Activated CD4-positive, alpha-beta T cell treated with anti-CD3 and anti-CD28 coated beads, Interleukin-2, amount 50 U/mL, for 24 hours (primary cell): Measurements from ENCODE around the gene GPX3.

Experiments
- DNase-seq, 2 donors: peaks; one replicate each; pipeline ENCODE4 v3.0.0-alpha.2; 2020; ENCODE audit warnings: low read depth in 1 of 2, low spot score in 1 of 2

GPX3 gene

GRCh38 chr5:151012862-151013261, 7.5 kb upstream of the GPX3 start:
- no peak for DNase-seq

GRCh38 chr5:151014680-151015343, 5.6 kb upstream of the GPX3 start:
- no peak for DNase-seq

DNA sequence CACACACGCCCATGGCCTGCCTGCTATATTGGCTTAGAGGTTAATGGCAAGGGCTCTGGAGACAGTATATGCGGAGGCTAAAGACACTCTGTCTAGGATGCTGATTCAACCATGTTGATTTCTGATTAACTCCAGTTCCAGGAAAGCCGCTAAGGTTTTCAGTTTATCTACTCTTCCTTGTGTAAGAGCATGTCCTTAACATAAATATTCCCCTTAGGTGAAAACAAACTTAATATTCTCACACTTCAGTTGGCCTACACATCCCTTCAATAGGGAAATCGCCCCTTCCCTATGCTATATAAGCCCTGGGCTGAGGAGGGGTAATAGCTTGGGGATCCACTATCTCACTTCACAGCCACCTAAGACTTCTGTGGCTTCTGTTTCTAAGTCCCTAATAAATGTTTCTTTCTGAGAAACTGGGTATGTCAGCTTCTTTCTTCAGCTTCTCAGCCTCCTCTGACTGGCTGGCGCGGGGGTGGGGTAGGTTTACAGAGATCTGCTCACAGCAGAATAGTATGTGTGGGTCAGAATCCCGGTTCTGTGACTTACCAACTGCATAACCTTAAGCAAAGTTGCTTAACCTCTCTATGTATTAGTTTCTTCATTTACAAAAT, 4.3 kb upstream of the GPX3 start:
- no peak for DNase-seq

- no peak for DNase-seq
Observed at GRCh38 chr5:151016700-151017099, 3.7 kb upstream of the GPX3 start.

DNA sequence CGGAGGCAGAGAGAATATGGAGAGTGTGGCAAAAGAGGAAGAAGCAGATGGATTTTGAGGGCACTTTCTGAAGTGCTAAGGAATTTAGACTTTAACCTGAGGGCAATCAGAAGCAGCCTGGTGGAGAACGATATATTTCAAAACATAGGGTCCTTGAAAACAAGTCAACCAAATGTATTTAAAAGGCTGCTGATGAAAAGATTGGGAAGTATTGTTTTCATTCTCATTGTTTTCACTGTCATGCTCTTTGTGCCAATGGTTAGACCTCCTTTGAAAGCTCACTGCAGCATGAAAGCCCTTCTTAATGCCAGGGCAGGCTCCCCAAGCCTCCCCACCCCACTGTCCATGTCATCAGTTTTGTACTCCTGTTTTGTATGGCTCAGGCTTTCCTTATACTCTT, 2.5 kb upstream of the GPX3 start:
- DNase-seq: no peak

GRCh38 chr5:151018846-151019245, 1.5 kb upstream of the GPX3 start:
- no peak for DNase-seq

DNA sequence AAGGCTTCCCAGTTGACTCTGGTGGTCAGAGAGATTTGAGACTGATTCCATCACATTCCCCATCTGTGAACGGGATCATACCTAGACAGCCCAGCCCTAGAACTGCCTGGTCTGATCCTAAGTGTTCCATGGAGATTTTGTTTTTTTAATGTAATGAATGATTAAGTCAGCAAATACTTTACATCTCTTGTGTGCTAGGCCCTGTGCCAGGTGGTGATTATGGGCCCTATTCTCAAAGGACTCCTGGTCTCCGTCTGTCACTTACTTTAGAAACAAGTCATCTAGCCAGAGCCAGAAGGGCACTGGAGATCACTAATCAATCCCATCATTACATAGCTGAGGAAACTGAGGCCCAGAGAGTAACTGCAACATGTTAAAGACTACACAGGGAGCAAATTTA, 1.1 kb upstream of the GPX3 start:
- no peak for DNase-seq

DNA sequence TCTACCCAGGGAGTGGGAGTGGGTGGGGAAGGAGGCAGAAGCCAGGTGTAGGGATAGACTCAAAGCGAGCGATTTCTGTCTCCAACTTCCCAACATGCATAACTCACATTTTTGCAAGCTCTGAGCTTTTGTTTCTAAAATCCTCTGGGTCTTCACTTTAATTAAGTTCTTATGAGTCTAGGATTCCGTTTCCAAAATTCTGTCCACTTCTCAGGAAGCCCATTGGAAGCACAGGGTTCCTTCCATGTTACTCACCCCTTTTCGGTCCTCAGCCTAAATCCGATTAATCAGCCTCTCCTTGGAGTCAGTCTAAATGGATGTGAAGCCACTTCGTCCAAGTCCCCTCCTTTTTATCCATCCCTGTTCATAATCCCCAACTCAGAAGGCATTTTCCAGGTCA, 1.4 kb downstream of the GPX3 start:
- DNase-seq: no peak

GRCh38 chr5:151022511-151023018, 2.2 kb downstream of the GPX3 start:
- DNase-seq: no peak

- no peak for DNase-seq
Observed at GRCh38 chr5:151023047-151023615, 2.7 kb downstream of the GPX3 start.

DNA sequence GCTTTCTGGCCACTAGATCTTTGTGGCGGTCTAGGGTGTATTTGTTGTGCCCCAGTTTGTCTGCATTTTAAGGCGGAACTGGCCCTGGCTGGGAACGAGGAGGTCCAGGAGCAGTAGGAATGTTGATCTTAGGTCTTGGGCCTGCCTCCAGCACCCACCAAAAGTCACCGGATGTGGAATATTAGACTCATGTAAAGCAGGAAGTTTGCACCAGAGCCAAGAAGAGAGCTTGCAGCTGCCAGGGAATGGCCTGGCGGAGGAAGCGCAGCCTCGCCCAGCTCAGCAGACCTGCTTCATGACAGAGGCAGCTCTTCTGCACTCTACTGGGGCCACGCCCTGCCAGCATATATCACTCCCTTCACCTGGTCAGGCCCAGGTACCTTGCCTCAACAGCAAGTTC, 3.3 kb downstream of the GPX3 start:
- DNase-seq: no peak

DNA sequence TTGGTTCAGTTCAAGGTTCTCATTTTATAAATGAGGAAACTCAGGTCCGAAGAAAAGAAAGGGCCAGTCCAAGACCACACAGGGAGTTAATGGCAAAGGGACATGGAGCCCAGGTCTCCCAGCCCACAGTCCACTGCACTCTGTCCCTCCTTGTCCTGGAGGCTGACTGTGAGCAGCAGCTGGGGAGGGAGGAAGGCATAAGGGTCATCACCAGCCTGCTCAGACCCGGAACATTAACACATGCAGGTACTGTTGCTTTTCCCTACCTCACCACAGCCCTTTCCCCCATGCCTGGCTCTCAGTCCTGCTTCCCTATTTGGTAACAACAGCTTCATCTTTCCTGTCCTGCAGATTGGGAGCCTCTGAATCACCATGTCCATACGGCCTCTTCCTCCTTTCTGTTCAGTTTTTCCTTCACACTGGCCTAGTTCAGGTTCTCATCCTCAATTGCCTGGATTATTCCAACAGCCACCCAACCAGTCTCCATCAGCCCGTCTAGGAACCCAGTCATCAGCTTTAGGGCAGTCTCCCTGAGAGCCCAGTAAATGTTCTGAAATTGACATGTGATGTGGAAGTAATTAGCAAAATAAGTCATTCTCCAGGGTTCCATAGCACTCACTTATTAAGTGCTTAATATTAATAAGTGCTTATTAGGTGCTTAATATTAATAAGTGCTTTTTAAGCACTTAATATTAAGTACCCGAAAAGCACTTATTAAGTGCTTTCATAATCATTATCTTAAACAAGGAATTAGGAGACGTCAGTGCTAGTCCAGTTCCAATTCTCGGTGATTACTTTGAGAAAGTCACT, 4.3 kb downstream of the GPX3 start:
- DNase-seq: no peak

- DNase-seq: no peak
Observed at GRCh38 chr5:151025250-151025606, 4.8 kb downstream of the GPX3 start.

DNA sequence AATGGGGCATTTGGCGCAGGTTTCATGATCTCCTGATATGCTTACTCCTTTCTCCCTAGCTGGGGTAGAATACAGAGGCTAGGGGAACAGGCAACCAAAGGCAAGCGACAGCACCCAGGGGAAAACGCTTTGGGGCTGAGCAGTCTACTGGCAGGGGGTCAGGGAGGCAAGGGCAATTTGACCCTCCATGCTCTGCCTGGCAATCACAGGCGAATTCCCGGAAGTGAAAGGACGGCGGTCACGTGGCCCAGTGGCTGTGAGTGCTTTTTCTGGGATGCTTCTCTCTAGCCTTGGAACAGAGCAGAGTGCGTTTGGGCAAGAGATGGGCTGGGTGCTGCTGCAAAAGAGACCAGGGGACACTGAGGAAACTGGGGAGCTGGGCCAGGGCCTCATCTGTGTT, 5.7 kb downstream of the GPX3 start:
- no peak for DNase-seq

- DNase-seq: no peak
Observed at GRCh38 chr5:151026679-151027078, 6.3 kb downstream of the GPX3 start.

DNA sequence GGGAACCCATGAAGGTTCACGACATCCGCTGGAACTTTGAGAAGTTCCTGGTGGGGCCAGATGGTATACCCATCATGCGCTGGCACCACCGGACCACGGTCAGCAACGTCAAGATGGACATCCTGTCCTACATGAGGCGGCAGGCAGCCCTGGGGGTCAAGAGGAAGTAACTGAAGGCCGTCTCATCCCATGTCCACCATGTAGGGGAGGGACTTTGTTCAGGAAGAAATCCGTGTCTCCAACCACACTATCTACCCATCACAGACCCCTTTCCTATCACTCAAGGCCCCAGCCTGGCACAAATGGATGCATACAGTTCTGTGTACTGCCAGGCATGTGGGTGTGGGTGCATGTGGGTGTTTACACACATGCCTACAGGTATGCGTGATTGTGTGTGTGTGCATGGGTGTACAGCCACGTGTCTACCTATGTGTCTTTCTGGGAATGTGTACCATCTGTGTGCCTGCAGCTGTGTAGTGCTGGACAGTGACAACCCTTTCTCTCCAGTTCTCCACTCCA, 7.6 kb downstream of the GPX3 start:
- DNase-seq: no peak

- DNase-seq: no peak
Observed at GRCh38 chr5:151028717-151029116, 8.3 kb downstream of the GPX3 start.

- DNase-seq: no peak
Observed at GRCh38 chr5:151029179-151030055, 9.0 kb downstream of the GPX3 start.

- no peak for DNase-seq
Observed at GRCh38 chr5:151030056-151030336, 9.6 kb downstream of the GPX3 start.

- DNase-seq: no peak
Observed at GRCh38 chr5:151030379-151030778, 10.0 kb downstream of the GPX3 start.

GRCh38 chr5:151031554-151031953, 11.2 kb downstream of the GPX3 start:
- DNase-seq: no peak
